Anterior cingulate cortex (tissue), 58 donors: Measurements from ENCODE around the gene TMEM131L.

Experiments used
- DNase-seq, 58 donors: peaks; one replicate each; lab custom pipeline; 2025; lab: John Stamatoyannopoulos, UW

TMEM131L gene

DNA sequence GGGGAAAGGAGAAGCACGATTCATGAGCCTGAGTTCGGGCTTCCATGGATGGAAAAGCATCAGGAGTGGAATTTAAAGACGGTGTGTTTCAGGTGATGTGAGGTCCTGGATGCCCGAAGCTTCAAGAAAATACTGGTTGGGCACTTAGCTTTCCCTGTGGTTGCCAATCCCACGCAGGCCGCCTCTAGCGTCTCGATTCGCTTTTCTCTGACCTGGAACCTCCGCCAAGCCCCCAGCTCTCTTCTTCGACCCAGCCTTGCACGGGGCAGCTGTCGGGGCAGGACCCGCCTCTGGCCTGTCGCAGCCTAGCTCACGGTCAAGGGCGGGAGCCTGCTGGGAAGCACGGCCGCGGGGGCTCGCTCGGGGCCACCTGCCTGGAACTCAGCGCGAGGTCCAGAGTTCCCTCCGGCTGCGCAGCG, 217.6 kb downstream of the TMEM131L start:
- DNase-seq, result peak in 1 of 58 donors; percentile 6

DNA sequence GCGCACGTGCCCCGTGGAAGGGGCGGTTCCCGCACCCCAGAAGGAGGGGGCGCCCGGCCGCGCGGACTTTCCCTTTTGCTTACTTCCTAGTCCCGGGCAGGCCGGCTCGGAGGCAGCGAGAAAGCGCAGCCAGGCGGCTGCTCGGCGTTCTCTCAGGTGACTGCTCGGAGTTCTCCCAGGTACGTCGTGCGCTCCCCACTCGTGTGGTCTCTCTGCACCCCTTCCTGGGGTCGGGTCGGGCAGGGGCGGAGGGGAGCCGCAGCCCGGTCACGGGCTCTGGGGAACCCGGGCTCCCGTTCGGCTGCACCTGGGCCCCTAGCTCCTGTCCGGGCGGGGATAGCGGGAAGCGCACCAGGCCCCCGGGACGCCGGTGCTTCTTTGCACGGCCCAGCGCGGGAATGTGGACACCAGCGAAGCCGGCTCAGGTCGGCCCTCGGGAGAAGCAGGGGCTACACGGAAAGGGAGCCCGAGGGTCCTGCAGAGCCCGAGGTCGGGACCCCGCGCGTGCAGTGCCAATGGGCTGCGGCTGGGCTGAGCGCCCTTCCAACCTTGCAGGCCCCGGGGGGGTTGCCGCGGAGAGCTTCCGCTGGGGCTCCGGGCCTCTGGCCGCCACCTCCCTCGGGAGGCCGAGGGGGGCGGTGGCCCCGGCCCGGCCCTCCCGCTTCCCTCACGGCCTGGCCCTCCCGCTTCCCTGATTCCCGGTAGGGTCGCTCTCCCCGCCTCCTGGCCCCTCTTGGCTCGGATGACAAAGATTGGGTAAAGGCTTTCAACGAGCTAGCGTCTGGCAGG, 218.2 kb downstream of the TMEM131L start, which contains the start of gene TLR2:
TLR2 (plus strand) TSS at position 99 of the 789 bp plus-strand sequence. CDS start 18,628 bp downstream, outside the sequence.
- peak in 17 of 58 donors; percentile 2 to 33 (median 8) for DNase-seq

DNA sequence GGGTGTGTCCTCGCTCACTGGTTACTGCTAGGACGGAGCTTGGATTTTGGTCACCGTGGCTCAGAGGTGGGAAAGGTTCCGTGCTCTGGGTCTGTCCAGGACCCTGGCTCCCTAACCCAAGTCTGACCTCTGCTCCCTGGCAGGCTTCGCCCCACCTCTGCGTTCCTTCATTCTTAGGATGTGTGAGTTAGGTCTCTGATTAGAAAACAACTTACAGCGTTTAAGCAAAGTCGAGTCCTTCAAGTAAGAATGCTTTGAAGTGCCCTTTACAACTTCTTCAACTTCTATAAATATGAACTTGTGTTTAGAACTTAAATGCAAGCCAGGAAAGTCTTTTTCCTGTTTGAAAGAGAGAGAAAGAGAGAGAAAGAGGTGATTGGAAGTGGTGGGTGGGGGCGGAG, 218.8 kb downstream of the TMEM131L start:
- peak in 1 of 58 donors; percentile 20 for DNase-seq
